Loucy (cell line): ENCODE data around the gene MRPL19.

Experiments used
- H2AFZ ChIP-seq: fragments of 200-600 bp; sonication (generic); 2 replicates; pipeline ENCODE4 v1.6.0; 2016; ENCODE audit warnings: antibody characterized with exemption, mild to moderate bottlenecking, low read length, moderate library complexity
- H3F3A ChIP-seq: fragments of 200-600 bp; 2 replicates; pipeline ENCODE4 v1.6.0; 2016; ENCODE audit warnings: antibody characterized with exemption, low read depth, mild to moderate bottlenecking
- H3K27me3 ChIP-seq: fragments of 200-600 bp; sonication (generic); 2 replicates; pipeline ENCODE4 v1.6.1; 2014; ENCODE audit warnings: low read length, mild to moderate bottlenecking; ENCODE audit not compliant: insufficient read depth, poor library complexity, severe bottlenecking
- H3K36me3 ChIP-seq: fragments of 200-600 bp; sonication (generic); 2 replicates; pipeline ENCODE4 v1.6.1; 2016; ENCODE audit warnings: low read length; ENCODE audit not compliant: insufficient read depth
- H3K4me1 ChIP-seq: fragments of 200-600 bp; sonication (generic); 2 replicates; pipeline ENCODE4 v1.5.1; 2014; ENCODE audit warnings: low read length, mild to moderate bottlenecking; ENCODE audit not compliant: insufficient read depth, poor library complexity, severe bottlenecking
- H3K4me2 ChIP-seq: fragments of 200-600 bp; sonication (generic); 2 replicates; pipeline ENCODE4 v1.6.0; 2014; ENCODE audit warnings: antibody characterized with exemption, low read length, low read depth, mild to moderate bottlenecking; ENCODE audit not compliant: poor library complexity, severe bottlenecking
- H3K4me3 ChIP-seq: fragments of 200-600 bp; sonication (generic); 2 replicates; pipeline ENCODE4 v1.5.1; 2014; ENCODE audit warnings: low read length, mild to moderate bottlenecking, mixed read lengths; ENCODE audit not compliant: poor library complexity, severe bottlenecking
- H3K79me2 ChIP-seq: fragments of 200-600 bp; sonication (generic); 2 replicates; pipeline ENCODE4 v1.6.1; 2014; ENCODE audit warnings: low read length; ENCODE audit not compliant: insufficient read depth
- H3K9ac ChIP-seq: fragments of 200-600 bp; sonication (generic); 2 replicates; pipeline ENCODE4 v1.6.0; 2014; ENCODE audit warnings: mild to moderate bottlenecking, low read depth, low read length, moderate library complexity; ENCODE audit not compliant: poor library complexity, severe bottlenecking
- H3K9me2 ChIP-seq: fragments of 200-600 bp; sonication (generic); replicated peaks from 2 replicates; pipeline ENCODE4 v1.6.1; 2016; ENCODE audit warnings: low read depth, low read length, mixed read lengths
- H3K9me3 ChIP-seq: fragments of 200-600 bp; sonication (generic); 2 replicates; pipeline ENCODE4 v1.6.1; 2014; ENCODE audit warnings: mild to moderate bottlenecking, antibody characterized with exemption, low read length, low read depth; ENCODE audit not compliant: insufficient read depth
- H4K20me1 ChIP-seq: fragments of 200-600 bp; sonication (generic); 2 replicates; pipeline ENCODE4 v1.6.0; 2014; ENCODE audit warnings: antibody characterized with exemption, low read length, mild to moderate bottlenecking; ENCODE audit not compliant: insufficient read depth, poor library complexity, severe bottlenecking
- CTCF ChIP-seq: fragments of 200-600 bp; sonication (generic); conservative IDR thresholded peaks from 2 replicates; pipeline ENCODE4 v1.5.1; 2014; ENCODE audit warnings: mild to moderate bottlenecking, antibody characterized with exemption, low read length
- EZH2phosphoT487 ChIP-seq: fragments of 200-600 bp; IDR thresholded peaks from 2 replicates; pipeline ENCODE4 v1.6.1; 2018; ENCODE audit warnings: antibody characterized with exemption, mild to moderate bottlenecking, moderate library complexity, borderline replicate concordance

Gene MRPL19

GRCh38 chr2:75656563-75656962, 10.0 kb downstream of the MRPL19 start:
- Histone ChIP-seq H3K36me3 (peaks cover 81% of the 10 kb centered on the region), H3K4me2 (no peak overlapping the region)

GRCh38 chr2:75657798-75658197, 11.2 kb downstream of the MRPL19 start:
- no peaks in the 10 kb centered on the region for H4K20me1 ChIP-seq
- no peak overlapping the region for H3K9ac ChIP-seq
- no peaks in the 10 kb centered on the region for H3K9me3 ChIP-seq
- H3K4me2 ChIP-seq, result no peak overlapping the region
- 0 out of 2 replicates have a peak, but pooled peaks cover 3% of the 10 kb centered on the region for H3K9me2 ChIP-seq
- H3F3A ChIP-seq, result no peaks in the 10 kb centered on the region
- TF ChIP-seq EZH2phosphoT487 (no peak), CTCF (no peak)
- H2AFZ ChIP-seq, result no peak overlapping the region
- H3K4me3 ChIP-seq, result no peak overlapping the region
- H3K4me1 ChIP-seq, result peaks cover 16% of the 10 kb centered on the region
- no peaks in the 10 kb centered on the region for H3K27me3 ChIP-seq
- no peaks in the 10 kb centered on the region for H3K79me2 ChIP-seq
- H3K36me3 ChIP-seq, result peaks cover 79% of the 10 kb centered on the region

More at GRCh38 chr2:75656563-75656962, 10.0 kb downstream of the MRPL19 start:
- Histone ChIP-seq H4K20me1 (no peaks in the 10 kb centered on the region), H3F3A (no peaks in the 10 kb centered on the region), H3K4me1 (peaks cover 22% of the 10 kb centered on the region), H3K27me3 (no peaks in the 10 kb centered on the region), H2AFZ (no peak overlapping the region), H3K79me2 (no peaks in the 10 kb centered on the region), H3K4me3 (no peak overlapping the region), H3K9me2 (0 out of 2 replicates have a peak, but pooled peaks cover 3% of the 10 kb centered on the region), H3K9ac (no peak overlapping the region), H3K9me3 (no peaks in the 10 kb centered on the region)
- TF ChIP-seq CTCF, result no peak
- no peak for TF ChIP-seq EZH2phosphoT487

- Histone ChIP-seq H3K79me2 (no peaks in the 10 kb centered on the region), H3K27me3 (no peaks in the 10 kb centered on the region), H3K9me2 (no peaks in the 10 kb centered on the region), H4K20me1 (no peaks in the 10 kb centered on the region), H3K4me3 (no peak overlapping the region), H3K9me3 (no peaks in the 10 kb centered on the region), H3K36me3 (peaks cover 7% of the 10 kb centered on the region; the same call in 1 of the 2 replicates), H2AFZ (no peak overlapping the region), H3K4me2 (no peak overlapping the region), H3F3A (no peaks in the 10 kb centered on the region), H3K4me1 (no peaks in the 10 kb centered on the region), H3K9ac (no peak overlapping the region)
- TF ChIP-seq CTCF, result no peak
- TF ChIP-seq EZH2phosphoT487, result no peak
Measured at GRCh38 chr2:75666911-75667310, 20.3 kb downstream of the MRPL19 start.
